Loucy (cell line): ENCODE measurements around the gene OSBPL9.

Experiments used
- H2AFZ ChIP-seq: fragments of 200-600 bp; sonication (generic); 2 replicates; pipeline ENCODE4 v1.6.0; 2016; ENCODE audit warnings: antibody characterized with exemption, mild to moderate bottlenecking, low read length, moderate library complexity
- H3F3A ChIP-seq: fragments of 200-600 bp; 2 replicates; pipeline ENCODE4 v1.6.0; 2016; ENCODE audit warnings: antibody characterized with exemption, low read depth, mild to moderate bottlenecking
- H3K27me3 ChIP-seq: fragments of 200-600 bp; sonication (generic); 2 replicates; pipeline ENCODE4 v1.6.1; 2014; ENCODE audit warnings: low read length, mild to moderate bottlenecking; ENCODE audit not compliant: insufficient read depth, poor library complexity, severe bottlenecking
- H3K36me3 ChIP-seq: fragments of 200-600 bp; sonication (generic); 2 replicates; pipeline ENCODE4 v1.6.1; 2016; ENCODE audit warnings: low read length; ENCODE audit not compliant: insufficient read depth
- H3K4me1 ChIP-seq: fragments of 200-600 bp; sonication (generic); 2 replicates; pipeline ENCODE4 v1.5.1; 2014; ENCODE audit warnings: low read length, mild to moderate bottlenecking; ENCODE audit not compliant: insufficient read depth, poor library complexity, severe bottlenecking
- H3K4me2 ChIP-seq: fragments of 200-600 bp; sonication (generic); 2 replicates; pipeline ENCODE4 v1.6.0; 2014; ENCODE audit warnings: antibody characterized with exemption, low read length, low read depth, mild to moderate bottlenecking; ENCODE audit not compliant: poor library complexity, severe bottlenecking
- H3K4me3 ChIP-seq: fragments of 200-600 bp; sonication (generic); 2 replicates; pipeline ENCODE4 v1.5.1; 2014; ENCODE audit warnings: low read length, mild to moderate bottlenecking, mixed read lengths; ENCODE audit not compliant: poor library complexity, severe bottlenecking
- H3K79me2 ChIP-seq: fragments of 200-600 bp; sonication (generic); 2 replicates; pipeline ENCODE4 v1.6.1; 2014; ENCODE audit warnings: low read length; ENCODE audit not compliant: insufficient read depth
- H3K9ac ChIP-seq: fragments of 200-600 bp; sonication (generic); 2 replicates; pipeline ENCODE4 v1.6.0; 2014; ENCODE audit warnings: mild to moderate bottlenecking, low read depth, low read length, moderate library complexity; ENCODE audit not compliant: poor library complexity, severe bottlenecking
- H3K9me2 ChIP-seq: fragments of 200-600 bp; sonication (generic); replicated peaks from 2 replicates; pipeline ENCODE4 v1.6.1; 2016; ENCODE audit warnings: low read depth, low read length, mixed read lengths
- H3K9me3 ChIP-seq: fragments of 200-600 bp; sonication (generic); 2 replicates; pipeline ENCODE4 v1.6.1; 2014; ENCODE audit warnings: mild to moderate bottlenecking, antibody characterized with exemption, low read length, low read depth; ENCODE audit not compliant: insufficient read depth
- H4K20me1 ChIP-seq: fragments of 200-600 bp; sonication (generic); 2 replicates; pipeline ENCODE4 v1.6.0; 2014; ENCODE audit warnings: antibody characterized with exemption, low read length, mild to moderate bottlenecking; ENCODE audit not compliant: insufficient read depth, poor library complexity, severe bottlenecking
- CTCF ChIP-seq: fragments of 200-600 bp; sonication (generic); conservative IDR thresholded peaks from 2 replicates; pipeline ENCODE4 v1.5.1; 2014; ENCODE audit warnings: mild to moderate bottlenecking, antibody characterized with exemption, low read length
- EZH2phosphoT487 ChIP-seq: fragments of 200-600 bp; IDR thresholded peaks from 2 replicates; pipeline ENCODE4 v1.6.1; 2018; ENCODE audit warnings: antibody characterized with exemption, mild to moderate bottlenecking, moderate library complexity, borderline replicate concordance

The OSBPL9 gene

GRCh38 chr1:51574796-51575195 lies 42.1 kb upstream of the OSBPL9 start:
- Histone ChIP-seq H4K20me1 (no peaks in the 10 kb centered on the region), H3K9me2 (no peaks in the 10 kb centered on the region), H3K4me3 (peak overlapping the region; percentile 66), H3K36me3 (no peaks in the 10 kb centered on the region), H3F3A (peaks cover 31% of the 10 kb centered on the region), H3K79me2 (no peaks in the 10 kb centered on the region), H3K4me2 (peak overlapping the region; percentile 75), H2AFZ (no peak overlapping the region), H3K9ac (peak overlapping the region; percentile 67), H3K4me1 (peaks cover 78% of the 10 kb centered on the region), H3K27me3 (no peaks in the 10 kb centered on the region), H3K9me3 (no peaks in the 10 kb centered on the region)
- TF ChIP-seq EZH2phosphoT487 (no peak), CTCF (no peak)

- H3K4me3 ChIP-seq: peak overlapping the region; percentile 66
- H3K79me2 ChIP-seq: no peaks in the 10 kb centered on the region
- peaks cover 75% of the 10 kb centered on the region for H3K4me1 ChIP-seq
- peak overlapping the region; percentile 67 for H3K9ac ChIP-seq
- no peak for TF ChIP-seq CTCF
- no peak for TF ChIP-seq EZH2phosphoT487
- H3F3A ChIP-seq: peaks cover 23% of the 10 kb centered on the region
- no peaks in the 10 kb centered on the region for H3K36me3 ChIP-seq
- H4K20me1 ChIP-seq: no peaks in the 10 kb centered on the region
- H2AFZ ChIP-seq: peak overlapping the region; percentile 57; the same call in 1 of the 2 replicates
- no peaks in the 10 kb centered on the region for H3K27me3 ChIP-seq
- no peaks in the 10 kb centered on the region for H3K9me2 ChIP-seq
- H3K4me2 ChIP-seq: peak overlapping the region; percentile 75
- no peaks in the 10 kb centered on the region for H3K9me3 ChIP-seq
Measured at GRCh38 chr1:51575406-51576084, 41.3 kb upstream of the OSBPL9 start.

- Histone ChIP-seq H3K9me3 (no peaks in the 10 kb centered on the region), H3F3A (peaks cover 23% of the 10 kb centered on the region), H3K4me3 (peak overlapping the region; percentile 66), H3K36me3 (no peaks in the 10 kb centered on the region), H2AFZ (peak overlapping the region; percentile 57; the same call in 1 of the 2 replicates), H3K9me2 (no peaks in the 10 kb centered on the region), H3K4me1 (peaks cover 72% of the 10 kb centered on the region), H3K27me3 (no peaks in the 10 kb centered on the region), H3K9ac (peak overlapping the region; percentile 67), H3K4me2 (peak overlapping the region; percentile 75), H3K79me2 (no peaks in the 10 kb centered on the region), H4K20me1 (no peaks in the 10 kb centered on the region)
- TF ChIP-seq EZH2phosphoT487 (no peak), CTCF (no peak)
Measured at GRCh38 chr1:51576085-51576444, 40.8 kb upstream of the OSBPL9 start.
